DLD1 (cell line): Measurements from ENCODE around the gene FUZ.

Experiments used
- in situ Hi-C: cut with HindIII; loops from 2 replicates; pipeline ENCODE4 v1.10.0; 2017; ENCODE audit warnings: low sequenced_read_pairs

Gene FUZ

DNA sequence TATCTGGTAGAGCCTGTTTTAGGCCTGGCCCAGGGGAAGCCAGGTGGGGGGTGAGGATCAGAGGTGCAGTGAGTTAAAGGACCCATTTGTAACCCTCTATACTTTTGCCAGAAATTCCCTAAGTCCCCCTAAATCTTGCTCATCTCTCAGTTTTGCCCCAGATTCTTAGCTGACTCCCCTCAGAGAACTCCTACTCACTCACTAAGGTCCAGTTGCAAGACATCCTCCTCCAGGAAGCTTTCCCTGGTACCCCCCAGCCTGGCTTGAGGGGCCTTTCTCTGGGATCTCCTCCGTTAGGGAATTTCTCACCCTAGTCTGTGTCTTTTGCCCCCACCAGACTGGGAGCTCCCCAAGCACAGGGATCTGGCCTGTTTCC is 51.9 kb downstream of the FUZ start:
- in situ Hi-C loops: no loop called here

DNA sequence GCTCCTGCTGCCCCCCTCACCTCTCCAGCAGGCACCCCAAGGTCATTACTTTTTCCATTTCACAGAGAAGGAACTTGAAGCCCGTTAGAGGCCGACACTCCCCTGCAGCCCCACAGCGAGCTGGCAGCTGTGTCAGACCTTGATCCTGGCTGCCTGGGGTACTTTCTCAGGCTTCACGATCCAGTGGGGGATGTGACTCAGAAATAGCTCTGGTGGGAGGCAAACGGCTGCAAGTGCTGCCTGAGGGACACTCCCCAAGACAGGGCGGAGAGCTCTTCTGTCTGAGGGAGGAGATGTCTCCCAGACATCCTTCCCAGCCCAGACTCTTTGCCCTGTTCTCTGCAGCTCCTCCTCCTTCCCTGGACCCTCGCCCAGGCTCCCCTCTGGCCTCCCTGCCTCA is 54.8 kb downstream of the FUZ start:
- in situ Hi-C loops: no loop called here
